CD4-positive, alpha-beta T cell treated with Interleukin-6 for 4 hours (primary cell): Measurements from ENCODE around the gene AHRR.
"Not testable (repeated sequence)": the region's sequence is repeated elsewhere in the genome, so short reads cannot be mapped to it uniquely, and the experiment has no call there.

Source experiments
- DNase-seq: peaks from one replicate; pipeline ENCODE4 v3.0.0-alpha.2; 2020; ENCODE audit warnings: mixed read lengths

AHRR gene

GRCh38 chr5:398475-399295 is 77.2 kb downstream of the AHRR start:
- DNase-seq = no peak

- peak; percentile 38 for DNase-seq
Observed at GRCh38 chr5:399296-400281, 78.1 kb downstream of the AHRR start.

GRCh38 chr5:400282-401145 is 79.0 kb downstream of the AHRR start:
- no peak for DNase-seq

- DNase-seq = no peak
Observed at GRCh38 chr5:401146-402034, 79.9 kb downstream of the AHRR start.

- DNase-seq = not testable (repeated sequence)
Observed at GRCh38 chr5:402219-402614, 80.7 kb downstream of the AHRR start.

GRCh38 chr5:402615-403359 is 81.3 kb downstream of the AHRR start:
- DNase-seq = no peak

- no peak for DNase-seq
Observed at GRCh38 chr5:403995-404394, 82.5 kb downstream of the AHRR start.

- DNase-seq = no peak
Observed at GRCh38 chr5:404666-405241, 83.2 kb downstream of the AHRR start.

- no peak for DNase-seq
Observed at GRCh38 chr5:405421-405820, 83.9 kb downstream of the AHRR start.

- no peak for DNase-seq
Observed at GRCh38 chr5:406041-406440, 84.5 kb downstream of the AHRR start.

- no peak for DNase-seq
Observed at GRCh38 chr5:407051-407450, 85.5 kb downstream of the AHRR start.

- no peak for DNase-seq
Observed at GRCh38 chr5:407801-408268, 86.3 kb downstream of the AHRR start.

GRCh38 chr5:410911-411517 is 89.5 kb downstream of the AHRR start:
- DNase-seq = no peak

GRCh38 chr5:411728-412127 is 90.2 kb downstream of the AHRR start:
- DNase-seq = no peak

GRCh38 chr5:414991-415927 is 93.7 kb downstream of the AHRR start:
- DNase-seq = not testable (repeated sequence)

- DNase-seq = no peak
Observed at GRCh38 chr5:415928-416635, 94.6 kb downstream of the AHRR start.

GRCh38 chr5:416636-416960 is 95.1 kb downstream of the AHRR start:
- no peak for DNase-seq
